HUDEP-2 (cell line): Measurements from ENCODE around the gene MDM4.

Source experiments
- DNase-seq, 76 experiments: peaks; one replicate each; lab custom pipeline; 2025; ENCODE audit not compliant: unreplicated experiment in 76 of 76; lab: John Stamatoyannopoulos, UW

MDM4 gene

GRCh38 chr1:204487256-204487615 is 29.0 kb upstream of the MDM4 start:
- DNase-seq, result no peak

DNA sequence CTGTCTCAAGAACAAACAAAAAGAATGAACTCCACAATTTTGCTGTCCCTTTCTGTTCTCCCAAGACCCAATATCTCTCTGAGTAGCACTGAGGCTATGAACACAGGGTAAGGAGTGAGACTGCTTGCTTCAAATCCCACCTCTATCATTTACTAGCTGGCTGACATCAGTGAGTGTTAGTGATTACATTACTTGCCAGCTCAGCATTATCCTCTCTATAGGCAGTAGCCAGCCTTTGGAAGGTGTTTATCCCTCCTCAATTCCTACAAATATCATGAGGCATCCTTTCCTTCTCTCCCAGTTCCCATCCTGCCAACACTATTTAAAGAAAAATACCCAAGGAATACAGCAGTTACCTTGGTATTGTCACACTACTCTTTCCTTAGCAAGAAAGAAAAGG is 24.6 kb upstream of the MDM4 start:
- no peak for DNase-seq

- peak in 8 of 76 experiments; percentile 3 to 23 (median 12) for DNase-seq
Measured at GRCh38 chr1:204493145-204493983, 22.8 kb upstream of the MDM4 start.

GRCh38 chr1:204493984-204494280 is 22.3 kb upstream of the MDM4 start:
- peak in 1 of 76 experiments; percentile 6 for DNase-seq

GRCh38 chr1:204494281-204495077 is 21.7 kb upstream of the MDM4 start, which contains the start of gene PIK3C2B:
PIK3C2B (minus strand) TSS chr1:204494805; CDS start chr1:204469802, 25,003 bp downstream.
- DNase-seq, result peak in 39 of 76 experiments; percentile 2 to 54 (median 23)

DNA sequence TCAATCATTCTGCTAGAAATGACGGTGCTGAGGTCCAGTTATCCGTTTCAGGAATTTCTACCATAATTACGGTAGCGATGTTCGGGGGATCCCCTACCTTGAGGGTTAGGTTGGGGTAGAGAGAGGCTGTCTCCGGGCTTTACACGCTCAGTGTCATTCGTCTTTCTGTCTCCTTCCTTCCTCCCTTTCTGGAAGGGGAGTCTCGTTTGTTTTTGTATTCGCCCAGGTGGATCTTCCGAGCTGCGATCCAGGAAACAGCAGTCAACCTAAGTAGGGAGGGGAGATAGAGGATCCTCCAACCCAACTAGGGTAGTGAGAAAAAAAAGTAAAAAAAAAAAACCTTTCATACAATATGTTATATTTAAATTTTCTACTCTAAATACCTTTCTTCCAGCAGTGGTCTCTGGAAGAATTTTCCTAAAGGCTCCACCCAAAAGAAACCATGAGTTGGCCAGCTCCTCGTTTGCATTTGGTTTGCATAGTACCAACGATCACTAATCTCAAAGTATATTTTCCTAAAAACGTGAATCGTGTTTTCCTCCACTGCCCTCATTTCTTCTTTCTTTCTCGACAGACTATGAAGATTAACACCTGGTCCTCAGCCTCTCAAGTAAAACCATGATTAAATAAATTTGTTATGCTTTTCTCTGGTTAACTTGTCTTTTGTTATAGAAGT is 21.0 kb upstream of the MDM4 start:
- no peak for DNase-seq

GRCh38 chr1:204495777-204496176 is 20.4 kb upstream of the MDM4 start:
- DNase-seq, result no peak

DNA sequence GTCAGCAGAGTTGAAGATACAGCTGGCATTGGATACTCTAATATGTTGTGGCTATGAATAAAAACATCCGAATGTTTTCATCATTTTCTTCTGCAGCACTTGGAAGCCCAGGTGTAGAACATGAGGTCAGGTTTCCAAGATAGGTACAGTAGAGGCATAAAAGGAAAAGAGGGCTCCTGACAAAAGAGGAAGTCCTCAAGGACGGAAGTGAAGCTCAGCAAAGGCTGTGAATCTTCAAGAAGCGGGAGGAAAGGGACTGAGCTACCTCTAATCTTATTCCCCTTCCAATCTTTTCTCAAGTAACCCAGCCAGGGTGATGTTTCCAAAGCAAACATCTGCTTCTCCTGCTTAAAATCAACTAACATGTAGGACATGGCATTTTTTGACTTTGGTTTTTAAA is 17.2 kb upstream of the MDM4 start:
- no peak for DNase-seq

- no peak for DNase-seq
Measured at GRCh38 chr1:204499511-204500468, 16.4 kb upstream of the MDM4 start.

- no peak for DNase-seq
Measured at GRCh38 chr1:204502241-204502640, 14.0 kb upstream of the MDM4 start.

DNA sequence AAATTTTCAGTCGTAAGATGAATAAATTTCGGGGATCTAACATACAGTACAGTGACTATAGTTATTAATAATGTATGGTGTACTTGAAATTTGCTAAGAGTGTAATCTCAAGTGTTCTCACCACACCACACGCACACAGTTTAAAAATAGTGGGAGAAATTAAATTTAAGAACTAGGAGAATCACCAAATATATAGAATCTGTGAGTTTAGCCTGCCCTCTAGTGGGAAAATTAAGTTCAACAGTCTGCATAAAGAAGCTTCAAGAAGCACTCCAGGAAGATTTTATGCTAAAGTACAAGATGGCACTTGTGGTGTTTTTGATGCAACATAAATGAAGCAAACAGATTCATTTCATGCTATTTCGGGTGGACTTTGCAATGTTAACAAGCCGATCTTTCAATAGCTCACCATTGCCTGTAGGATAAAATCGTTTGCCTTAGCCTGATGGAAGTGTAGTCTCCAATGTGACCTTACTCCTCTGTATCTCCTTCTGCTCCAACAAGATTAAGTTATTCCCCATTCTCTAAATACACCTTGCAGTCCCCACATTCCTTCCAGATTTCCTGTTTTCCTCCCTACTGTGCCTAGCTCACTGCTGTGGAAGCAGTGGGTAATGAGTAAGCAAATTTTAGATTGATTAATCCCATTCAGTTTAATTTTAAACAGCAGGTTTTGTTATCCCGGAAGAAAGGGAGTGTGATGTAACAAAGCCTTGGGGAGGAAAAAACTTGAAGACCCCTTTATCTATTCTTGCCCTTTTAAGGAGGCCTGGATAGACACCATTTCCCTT is 12.9 kb upstream of the MDM4 start:
- peak in 30 of 76 experiments; percentile 8 to 63 (median 34) for DNase-seq

DNA sequence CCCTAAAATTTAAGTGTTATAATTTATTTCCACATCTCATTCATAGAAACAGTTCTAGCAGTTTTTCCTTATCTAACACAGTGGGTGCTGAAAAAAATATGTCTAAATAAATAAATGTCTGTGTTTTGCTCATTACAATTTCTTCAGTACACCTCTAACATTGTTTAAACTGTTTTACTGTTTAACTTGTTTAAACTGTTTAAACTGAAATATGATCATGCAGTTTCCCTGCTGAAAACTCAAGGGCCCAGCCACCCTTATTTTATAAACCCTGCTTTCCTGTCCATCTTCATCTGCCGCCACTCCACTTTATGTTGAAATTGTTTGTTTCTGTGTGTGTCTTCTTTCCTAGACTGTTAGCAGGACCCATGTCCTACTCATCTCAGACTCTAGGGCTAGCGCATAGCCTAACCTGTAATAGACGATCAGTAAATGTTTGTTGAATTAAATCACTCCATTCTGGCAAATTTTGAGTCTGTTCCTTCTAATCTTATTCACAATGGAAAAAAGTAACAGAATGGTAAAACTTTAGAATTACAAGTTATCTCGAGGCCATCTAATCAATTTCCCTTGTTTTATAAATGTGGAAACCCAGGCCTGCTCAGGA is 12.2 kb upstream of the MDM4 start:
- DNase-seq, result no peak

DNA sequence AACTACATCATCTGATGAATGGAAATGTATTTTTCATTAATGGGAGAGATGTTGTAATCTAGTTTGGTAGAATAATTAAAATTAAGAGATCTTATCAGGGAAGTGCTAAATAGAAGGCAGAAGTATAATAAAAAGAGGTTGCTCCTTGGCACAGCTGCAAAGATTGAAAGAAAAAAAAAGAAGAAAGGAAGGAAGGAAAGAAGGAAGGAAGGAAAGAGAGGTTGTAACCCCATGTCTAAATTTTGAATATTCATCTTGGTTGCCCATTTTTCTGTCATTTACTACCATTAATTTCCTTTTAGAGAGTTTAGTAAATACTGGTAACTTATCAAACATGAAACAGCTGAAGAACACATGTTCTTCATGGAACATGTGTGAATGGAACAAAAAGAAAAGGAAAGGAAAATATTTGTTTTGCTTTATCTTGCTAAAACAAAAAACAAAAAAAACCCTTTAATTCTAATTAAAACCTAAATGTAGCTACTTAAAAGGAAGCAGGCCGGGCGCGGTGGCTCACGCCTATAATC is 10.5 kb upstream of the MDM4 start:
- DNase-seq, result no peak

DNA sequence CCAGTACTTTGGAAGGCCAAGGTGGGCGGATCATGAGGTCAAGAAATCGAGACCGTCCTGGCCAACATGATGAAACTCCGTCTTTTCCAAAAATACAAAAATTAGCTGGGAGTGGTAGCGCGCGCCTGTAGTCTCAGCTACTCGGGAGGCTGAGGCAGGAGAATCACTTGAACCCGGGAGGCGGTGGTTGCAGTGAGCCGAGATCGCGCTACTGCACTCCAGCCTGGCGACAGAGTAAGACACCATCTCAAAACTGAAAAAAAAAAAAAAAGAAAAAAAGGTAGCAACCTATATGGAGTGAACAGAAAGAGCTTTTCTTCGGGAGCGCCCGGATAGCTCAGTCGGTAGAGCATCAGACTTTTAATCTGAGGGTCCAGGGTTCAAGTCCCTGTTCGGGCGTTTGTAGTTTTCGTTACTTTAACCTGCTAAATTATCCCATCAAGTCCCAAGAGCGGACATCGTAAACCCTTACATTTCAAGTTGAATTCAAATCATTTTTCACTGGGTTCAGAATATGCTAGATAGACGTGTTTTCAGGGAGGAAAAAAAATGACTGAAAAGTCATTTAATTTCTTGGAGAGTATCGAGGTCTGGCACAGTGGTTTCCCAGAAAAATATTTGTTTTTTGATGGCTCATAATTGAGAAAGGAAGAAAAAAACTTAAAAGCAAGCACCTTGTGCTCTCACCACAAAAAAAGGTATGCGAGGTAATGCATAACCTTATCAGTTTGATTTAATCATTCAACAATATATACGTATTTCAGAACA is 9.8 kb upstream of the MDM4 start:
- DNase-seq, result peak in 71 of 76 experiments; percentile 12 to 90 (median 68)

DNA sequence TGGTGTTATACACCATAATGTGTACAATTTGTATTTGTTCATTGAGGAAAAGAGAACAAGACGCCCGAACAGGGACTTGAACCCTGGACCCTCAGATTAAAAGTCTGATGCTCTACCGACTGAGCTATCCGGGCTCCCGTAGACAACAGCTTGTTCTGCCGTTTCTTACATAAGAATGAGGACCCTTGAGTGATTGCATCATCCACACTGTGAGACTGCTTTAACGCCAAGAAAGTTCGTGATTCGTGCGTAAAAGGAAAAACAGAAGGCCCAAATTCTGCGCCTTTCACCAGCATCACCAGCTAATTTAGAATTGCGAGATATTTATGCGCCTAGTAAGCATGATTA is 9.3 kb upstream of the MDM4 start:
- DNase-seq, result peak in 74 of 76 experiments; percentile 6 to 94 (median 78)

GRCh38 chr1:204507317-204508105 is 8.7 kb upstream of the MDM4 start:
- peak in 66 of 76 experiments; percentile 7 to 74 (median 44) for DNase-seq

- DNase-seq, result no peak
Measured at GRCh38 chr1:204509186-204509635, 7.0 kb upstream of the MDM4 start.
